IMR-90 (cell line): Measurements from ENCODE around the gene ATP10D. TPM values are rescaled to one million over a fixed set of nuclear protein-coding genes. Genes with fewer than 3 reads are reported as not detected.

Source experiments
- ATAC-seq: fragments of 200-7000 bp; cut with Tn5 transposase; 2 replicates; pipeline ENCODE4 v1.9.1; 2020; ENCODE audit warnings: low read depth, mild to moderate bottlenecking, moderate library complexity
- BruUV-seq: library from RNA; stranded (reverse); fragments of 400-500 nt; replicated peaks from 2 replicates; lab custom pipeline; 2021; lab: Mats Ljungman, UMichigan
- CTCF ChIA-PET: fragments of 300-600 bp; formaldehyde crosslinking; extraction: SDS; loops from one replicate; lab custom pipeline; 2021; ENCODE audit warnings: antibody characterized with exemption; lab: Yijun Ruan, JAX
- POLR2A ChIA-PET: fragments of 300-600 bp; sonication (Branson Sonifier 250); formaldehyde crosslinking; loops from one replicate; lab custom pipeline; 2022; ENCODE audit warnings: antibody characterized with exemption; ENCODE audit not compliant: unreplicated experiment; lab: Charles Lee
- DNase-seq: peaks from one replicate; pipeline ENCODE4 v3.0.0; 2013
- H2AFZ ChIP-seq: replicated peaks from 2 replicates; pipeline ENCODE3; 2013; ENCODE audit warnings: low read length, mild to moderate bottlenecking; ENCODE audit not compliant: poor library complexity
- H2AK5ac ChIP-seq: 2 replicates; pipeline ENCODE4 v1.6.1; 2013; ENCODE audit warnings: low read depth, low read length, inconsistent platforms
- H2AK9ac ChIP-seq: replicated peaks from 2 replicates; pipeline ENCODE3; 2013; ENCODE audit warnings: mild to moderate bottlenecking, low read depth, low read length, moderate library complexity; ENCODE audit not compliant: poor library complexity
- H2BK120ac ChIP-seq: 2 replicates; pipeline ENCODE4 v1.6.1; 2013; ENCODE audit warnings: low read depth, low read length, inconsistent platforms
- H2BK15ac ChIP-seq: 3 replicates; pipeline ENCODE4 v1.6.1; 2013; ENCODE audit warnings: low read depth, low read length, inconsistent platforms
- H2BK20ac ChIP-seq: 2 replicates; pipeline ENCODE4 v1.6.1; 2013; ENCODE audit warnings: low read depth, mild to moderate bottlenecking, inconsistent platforms, low read length, moderate library complexity
- H2BK5ac ChIP-seq: 2 replicates; pipeline ENCODE4 v1.6.1; 2013; ENCODE audit warnings: mild to moderate bottlenecking, low read depth, low read length, inconsistent platforms; ENCODE audit not compliant: poor library complexity, severe bottlenecking
- H3K14ac ChIP-seq: replicated peaks from 2 replicates; pipeline ENCODE4 v1.6.1; 2013; ENCODE audit warnings: low read depth, low read length, inconsistent platforms
- H3K18ac ChIP-seq: 2 replicates; pipeline ENCODE4 v1.6.1; 2013; ENCODE audit warnings: low read depth, low read length, control low read depth
- H3K23ac ChIP-seq: 2 replicates; pipeline ENCODE4 v1.6.1; 2013; ENCODE audit warnings: low read depth, low read length, inconsistent platforms
- H3K27ac ChIP-seq: 2 replicates; pipeline ENCODE4 v1.5.1; 2013; ENCODE audit warnings: mild to moderate bottlenecking, control low read depth, low read length; ENCODE audit not compliant: insufficient read depth
- H3K27me3 ChIP-seq: 2 replicates; pipeline ENCODE4 v1.6.1; 2013; ENCODE audit warnings: low read length; ENCODE audit not compliant: control insufficient read depth, insufficient read depth
- H3K36me3 ChIP-seq: 2 replicates; pipeline ENCODE4 v1.6.1; 2013; ENCODE audit warnings: low read length, mixed read lengths; ENCODE audit not compliant: control insufficient read depth, insufficient read depth
- H3K4ac ChIP-seq: 2 replicates; pipeline ENCODE4 v1.6.1; 2013; ENCODE audit warnings: low read depth, low read length, inconsistent platforms
- H3K4me1 ChIP-seq: 2 replicates; pipeline ENCODE4 v1.6.1; 2013; ENCODE audit warnings: low read length, mixed read lengths; ENCODE audit not compliant: control insufficient read depth, insufficient read depth
- H3K4me2 ChIP-seq: 2 replicates; pipeline ENCODE4 v1.6.1; 2013; ENCODE audit warnings: low read depth, mild to moderate bottlenecking, control low read depth, low read length, moderate library complexity
- H3K4me3 ChIP-seq: 2 replicates; pipeline ENCODE4 v1.5.1; 2013; ENCODE audit warnings: low read depth, mild to moderate bottlenecking, control low read depth, low read length, moderate library complexity; ENCODE audit not compliant: insufficient read depth
- H3K56ac ChIP-seq: 2 replicates; pipeline ENCODE4 v1.6.1; 2013; ENCODE audit warnings: low read length, inconsistent platforms; ENCODE audit not compliant: insufficient read depth; ENCODE audit errors: extremely low read depth
- H3K79me1 ChIP-seq, 2 experiments: 2 replicates each; pipeline ENCODE4 v1.6.1; 2013; ENCODE audit warnings: low read length in 2 of 2, inconsistent platforms in 1 of 2, low read depth in 1 of 2
- H3K9ac ChIP-seq: 2 replicates; pipeline ENCODE4 v1.6.1; 2013; ENCODE audit warnings: low read depth, low read length, control low read depth
- H3K9me1 ChIP-seq: 2 replicates; pipeline ENCODE4 v1.6.1; 2013; ENCODE audit warnings: low read length, inconsistent platforms; ENCODE audit not compliant: insufficient read depth
- H3K9me3 ChIP-seq: 2 replicates; pipeline ENCODE4 v1.6.1; 2013; ENCODE audit warnings: low read length; ENCODE audit not compliant: control insufficient read depth, insufficient read depth
- H4K20me1 ChIP-seq: 2 replicates; pipeline ENCODE4 v1.6.1; 2013; ENCODE audit warnings: low read length, inconsistent platforms; ENCODE audit not compliant: insufficient read depth
- H4K5ac ChIP-seq: 2 replicates; pipeline ENCODE4 v1.6.1; 2013; ENCODE audit warnings: mild to moderate bottlenecking, low read depth, low read length, control low read depth
- H4K8ac ChIP-seq, 2 experiments: 2 replicates each; pipeline ENCODE4 v1.6.1; 2013; ENCODE audit warnings: low read depth in 2 of 2, low read length in 2 of 2, control low read depth in 1 of 2, inconsistent platforms in 1 of 2
- H4K91ac ChIP-seq: 2 replicates; pipeline ENCODE4 v1.6.1; 2013; ENCODE audit warnings: low read depth, low read length, inconsistent platforms; ENCODE audit not compliant: insufficient read depth
- BHLHE40 ChIP-seq: fragments of 150-350 bp; IDR thresholded peaks from 2 replicates; pipeline ENCODE4 v1.6.1; 2016; ENCODE audit warnings: mild to moderate bottlenecking, low read depth, low read length
- CEBPB ChIP-seq: IDR thresholded peaks from 2 replicates; pipeline ENCODE4 v1.6.1; 2012; ENCODE audit warnings: low read depth, low read length, improper control_type of control experiment
- CHD1 ChIP-seq: IDR thresholded peaks from 2 replicates; pipeline ENCODE4 v1.6.1; 2012; ENCODE audit warnings: low read depth, low read length, improper control_type of control experiment
- FOS ChIP-seq: fragments of 150-350 bp; IDR thresholded peaks from 2 replicates; pipeline ENCODE4 v1.6.1; 2016; ENCODE audit warnings: low read depth, low read length
- MAFK ChIP-seq: IDR thresholded peaks from 2 replicates; pipeline ENCODE4 v1.6.1; 2012; ENCODE audit warnings: low read depth, low read length, improper control_type of control experiment
- MAZ ChIP-seq: IDR thresholded peaks from 2 replicates; pipeline ENCODE4 v1.6.1; 2012; ENCODE audit warnings: low read depth, mild to moderate bottlenecking, low read length, improper control_type of control experiment, moderate library complexity, borderline replicate concordance
- MXI1 ChIP-seq: IDR thresholded peaks from 2 replicates; pipeline ENCODE4 v1.6.1; 2012; ENCODE audit warnings: low read depth, mild to moderate bottlenecking, low read length, moderate library complexity, borderline replicate concordance
- NFE2L2 ChIP-seq: fragments of 150-350 bp; IDR thresholded peaks from 2 replicates; pipeline ENCODE4 v1.6.1; 2016; ENCODE audit warnings: low read depth, mild to moderate bottlenecking, low read length
- POLR2A ChIP-seq: IDR thresholded peaks from 2 replicates; pipeline ENCODE4 v1.6.1; 2012; ENCODE audit warnings: mild to moderate bottlenecking, low read depth, low read length
- RAD21 ChIP-seq: IDR thresholded peaks from 2 replicates; pipeline ENCODE4 v1.6.1; 2012; ENCODE audit warnings: low read length, improper control_type of control experiment
- RCOR1 ChIP-seq: IDR thresholded peaks from 2 replicates; pipeline ENCODE4 v1.6.1; 2012; ENCODE audit warnings: mild to moderate bottlenecking, low read length, improper control_type of control experiment; ENCODE audit not compliant: insufficient replicate concordance
- RFX5 ChIP-seq: IDR thresholded peaks from 2 replicates; pipeline ENCODE4 v1.8.0; 2012; ENCODE audit warnings: low read depth, mild to moderate bottlenecking, low read length, moderate library complexity
- SMC3 ChIP-seq: fragments of 150-350 bp; IDR thresholded peaks from 2 replicates; pipeline ENCODE4 v1.6.1; 2016; ENCODE audit warnings: low read depth, mild to moderate bottlenecking, antibody characterized with exemption, low read length, moderate library complexity
- WGBS, 2 experiments: methylation state at CpG; one replicate each; pipeline versions ENCODE4 v1.1.5 to v1.1.7; 2013; ENCODE audit warnings: missing lambda C conversion rate in 2 of 2; ENCODE audit not compliant: insufficient read length in 1 of 2; ENCODE audit errors: extremely low coverage in 2 of 2; 5-methylcytosine and 5-hydroxymethylcytosine counted together
- dilution Hi-C: fragments of 300-500 bp; cut with HindIII; formaldehyde crosslinking; loops from one replicate; pipeline ENCODE4 v1.14.3; 2018; ENCODE audit warnings: low sequenced_read_pairs; ENCODE audit not compliant: unreplicated experiment
- in situ Hi-C: fragments of 300-500 bp; cut with MboI; formaldehyde crosslinking; loops from 3 replicates; pipeline ENCODE4 v1.14.3; 2019; ENCODE audit warnings: low sequenced_read_pairs, inconsistent platforms, mixed read lengths
- intact Hi-C: fragments of 100-400 bp; cut with micrococcal nuclease; formaldehyde crosslinking; loops from 2 replicates; pipeline ENCODE4 v1.10.0; 2022
- polyA plus RNA-seq, 3 experiments: library from polyadenylated mRNA; depleted of rRNA; stranded (reverse); fragments of >200 nt; gene quantifications; 2 replicates each; pipeline ENCODE4 v1.2.3, GENCODE V29; 2012; ENCODE audit warnings: low replicate concordance in 1 of 3
- total RNA-seq: library from RNA; depleted of rRNA; stranded (reverse); fragments of >200 nt; gene quantifications from 2 replicates; pipeline ENCODE4 v1.2.3, GENCODE V29; 2012
- TF ChIP-seq, protein P1 (sequence below): fragments of 150-350 bp; IDR thresholded peaks from 2 replicates; pipeline ENCODE4 v1.6.1; 2016; ENCODE audit warnings: low read depth, mild to moderate bottlenecking, low read length, moderate library complexity, borderline replicate concordance
- TF ChIP-seq, protein P2 (sequence below): conservative IDR thresholded peaks from 2 replicates; pipeline ENCODE4 v1.5.1; 2012; ENCODE audit warnings: mild to moderate bottlenecking, low read depth, low read length, improper control_type of control experiment
- TF ChIP-seq, protein P3 (sequence below): fragments of 150-350 bp; IDR thresholded peaks from 2 replicates; pipeline ENCODE4 v1.6.1; 2017; ENCODE audit warnings: mild to moderate bottlenecking, antibody characterized with exemption, low read length, low read depth

ATP10D gene
- total and polyA plus RNA-seq, 2 of the 4 experiments (the other 2 are of a cell fraction) = 28.9 to 135 TPM

DNA sequence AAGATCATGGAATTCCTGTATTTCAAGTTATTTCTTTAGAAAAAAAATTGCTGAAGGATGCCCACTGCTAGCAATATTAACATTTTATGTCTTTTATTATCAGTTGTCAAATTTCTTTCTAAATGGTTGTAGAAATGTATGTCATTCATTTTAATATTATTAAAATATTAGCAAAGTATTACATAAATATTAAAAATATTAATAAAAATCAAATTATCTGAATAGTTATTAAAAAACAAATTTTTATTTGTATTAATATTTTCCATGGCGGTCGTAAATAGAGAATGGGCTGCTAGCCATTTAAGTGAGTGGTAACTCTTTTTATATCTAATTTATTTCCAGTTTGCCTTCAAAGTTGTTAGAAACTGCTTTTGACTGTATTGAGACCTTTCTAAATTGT is 72.2 kb downstream of the ATP10D start:
- no TSS peak for BruUV-seq
- H2AFZ ChIP-seq = no peak overlapping the region
- no peak for TF ChIP-seq CHD1
- no peak for TF ChIP-seq MAFK
- TF ChIP-seq RFX5 = no peak
- TF ChIP-seq RAD21 = no peak
- no peak for TF ChIP-seq FOS
- TF ChIP-seq, protein P1, sequence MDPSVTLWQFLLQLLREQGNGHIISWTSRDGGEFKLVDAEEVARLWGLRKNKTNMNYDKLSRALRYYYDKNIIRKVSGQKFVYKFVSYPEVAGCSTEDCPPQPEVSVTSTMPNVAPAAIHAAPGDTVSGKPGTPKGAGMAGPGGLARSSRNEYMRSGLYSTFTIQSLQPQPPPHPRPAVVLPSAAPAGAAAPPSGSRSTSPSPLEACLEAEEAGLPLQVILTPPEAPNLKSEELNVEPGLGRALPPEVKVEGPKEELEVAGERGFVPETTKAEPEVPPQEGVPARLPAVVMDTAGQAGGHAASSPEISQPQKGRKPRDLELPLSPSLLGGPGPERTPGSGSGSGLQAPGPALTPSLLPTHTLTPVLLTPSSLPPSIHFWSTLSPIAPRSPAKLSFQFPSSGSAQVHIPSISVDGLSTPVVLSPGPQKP = no peak
- TF ChIP-seq, protein P2, sequence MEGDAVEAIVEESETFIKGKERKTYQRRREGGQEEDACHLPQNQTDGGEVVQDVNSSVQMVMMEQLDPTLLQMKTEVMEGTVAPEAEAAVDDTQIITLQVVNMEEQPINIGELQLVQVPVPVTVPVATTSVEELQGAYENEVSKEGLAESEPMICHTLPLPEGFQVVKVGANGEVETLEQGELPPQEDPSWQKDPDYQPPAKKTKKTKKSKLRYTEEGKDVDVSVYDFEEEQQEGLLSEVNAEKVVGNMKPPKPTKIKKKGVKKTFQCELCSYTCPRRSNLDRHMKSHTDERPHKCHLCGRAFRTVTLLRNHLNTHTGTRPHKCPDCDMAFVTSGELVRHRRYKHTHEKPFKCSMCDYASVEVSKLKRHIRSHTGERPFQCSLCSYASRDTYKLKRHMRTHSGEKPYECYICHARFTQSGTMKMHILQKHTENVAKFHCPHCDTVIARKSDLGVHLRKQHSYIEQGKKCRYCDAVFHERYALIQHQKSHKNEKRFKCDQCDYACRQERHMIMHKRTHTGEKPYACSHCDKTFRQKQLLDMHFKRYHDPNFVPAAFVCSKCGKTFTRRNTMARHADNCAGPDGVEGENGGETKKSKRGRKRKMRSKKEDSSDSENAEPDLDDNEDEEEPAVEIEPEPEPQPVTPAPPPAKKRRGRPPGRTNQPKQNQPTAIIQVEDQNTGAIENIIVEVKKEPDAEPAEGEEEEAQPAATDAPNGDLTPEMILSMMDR = no peak
- no peak for TF ChIP-seq SMC3
- no peak for TF ChIP-seq POLR2A
- TF ChIP-seq NFE2L2 = no peak
- no peak for TF ChIP-seq MXI1
- TF ChIP-seq CEBPB = no peak
- no peak for TF ChIP-seq MAZ
- TF ChIP-seq, protein P3, sequence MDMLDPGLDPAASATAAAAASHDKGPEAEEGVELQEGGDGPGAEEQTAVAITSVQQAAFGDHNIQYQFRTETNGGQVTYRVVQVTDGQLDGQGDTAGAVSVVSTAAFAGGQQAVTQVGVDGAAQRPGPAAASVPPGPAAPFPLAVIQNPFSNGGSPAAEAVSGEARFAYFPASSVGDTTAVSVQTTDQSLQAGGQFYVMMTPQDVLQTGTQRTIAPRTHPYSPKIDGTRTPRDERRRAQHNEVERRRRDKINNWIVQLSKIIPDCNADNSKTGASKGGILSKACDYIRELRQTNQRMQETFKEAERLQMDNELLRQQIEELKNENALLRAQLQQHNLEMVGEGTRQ = no peak
- TF ChIP-seq RCOR1 = no peak
- TF ChIP-seq BHLHE40 = no peak
- ChIA-PET CTCF (no interaction called here), POLR2A (no interaction called here)
- peaks cover 6 to 9% of the 10 kb centered on the region in 2 experiments; a peak in 3 of 4 replicates for H3K79me1 ChIP-seq
- H2BK120ac ChIP-seq = no peak overlapping the region
- no peaks in the 10 kb centered on the region; the same call in 1 of the 2 replicates for H3K9me1 ChIP-seq
- ATAC-seq (no peak), DNase-seq (no peak)
- in situ Hi-C loops = loop anchor here (25.0 kb wide), 1 partner anchor 620 kb away; no protein-coding TSS in a partner anchor
- no peak overlapping the region for H3K56ac ChIP-seq
- H2BK15ac ChIP-seq = no peak overlapping the region
- no peak overlapping the region for H3K4me3 ChIP-seq
- no peak overlapping the region for H3K4me2 ChIP-seq
- H2AK5ac ChIP-seq = no peak overlapping the region
- dilution Hi-C loops = no loop called here
- no peak overlapping the region for H4K8ac ChIP-seq
- H2AK9ac ChIP-seq = no peak overlapping the region
- no peaks in the 10 kb centered on the region for H4K20me1 ChIP-seq
- H3K36me3 ChIP-seq = peaks cover 16% of the 10 kb centered on the region
- no peak overlapping the region for H2BK5ac ChIP-seq
- no peak overlapping the region for H3K27ac ChIP-seq
- no peak overlapping the region for H2BK20ac ChIP-seq
- no peak overlapping the region for H3K23ac ChIP-seq
- no peak overlapping the region for H3K4ac ChIP-seq
- no CpG with 5 or more reads among the region's 2 CpGs for WGBS, 2 experiments
- H3K18ac ChIP-seq = no peak overlapping the region
- intact Hi-C loops = no loop called here
- no peaks in the 10 kb centered on the region; the same call in 1 of the 2 replicates for H3K4me1 ChIP-seq
- H4K5ac ChIP-seq = no peak overlapping the region
- no peaks in the 10 kb centered on the region for H3K27me3 ChIP-seq
- H3K9me3 ChIP-seq = no peaks in the 10 kb centered on the region
- no peak overlapping the region for H3K14ac ChIP-seq
- H4K91ac ChIP-seq = no peak overlapping the region
- no peak overlapping the region for H3K9ac ChIP-seq
